Erythroblast (primary cell): Measurements from ENCODE around the gene ZNF569.

ENCODE experiments used
- GATA1 ChIP-seq: IDR thresholded peaks from 2 replicates; pipeline ENCODE4 v1.6.1; 2011; ENCODE audit warnings: low read depth, mild to moderate bottlenecking, control low read depth, low read length, moderate library complexity
- POLR2A ChIP-seq: IDR thresholded peaks from 2 replicates; pipeline ENCODE4 v1.6.1; 2011; ENCODE audit warnings: mild to moderate bottlenecking, low read length

DNA sequence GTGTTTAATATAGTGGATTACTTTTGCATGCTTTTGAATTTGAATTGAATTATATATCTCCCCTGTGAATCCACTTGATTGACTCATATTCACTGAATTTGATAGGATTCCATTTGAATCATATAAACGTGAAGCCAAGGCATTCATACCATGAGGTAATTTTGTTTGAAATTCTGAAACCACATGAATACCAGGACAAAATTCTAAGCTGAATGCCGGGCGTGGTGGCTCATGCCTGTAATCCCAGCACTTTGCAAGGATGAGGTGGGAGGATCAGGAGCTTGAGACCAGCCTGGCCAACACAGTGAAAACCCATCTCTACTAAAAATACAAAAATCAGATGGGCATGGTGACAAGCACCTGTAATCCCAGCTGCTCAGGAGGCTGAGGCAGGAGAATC, 43.9 kb upstream of the ZNF569 start:
- TF ChIP-seq POLR2A (no peak), GATA1 (no peak)
